OCI-LY1 (cell line): ENCODE results near the gene AJAP1.

Experiments
- EZH2 ChIP-seq: fragments of 200-600 bp; sonication (generic), shearing (Covaris generic); IDR thresholded peaks from 2 replicates; pipeline ENCODE4 v1.8.0; 2017; ENCODE audit warnings: borderline replicate concordance, mixed run types, mild to moderate bottlenecking, antibody characterized with exemption, low read length, moderate library complexity, mixed read lengths
- TF ChIP-seq, protein P1 (sequence below): fragments of 200-600 bp; sonication (generic), shearing (Covaris generic); IDR thresholded peaks from 2 replicates; pipeline ENCODE4 v1.5.1; 2017; ENCODE audit warnings: mild to moderate bottlenecking, antibody characterized with exemption, low read length, moderate library complexity, mixed read lengths

DNA sequence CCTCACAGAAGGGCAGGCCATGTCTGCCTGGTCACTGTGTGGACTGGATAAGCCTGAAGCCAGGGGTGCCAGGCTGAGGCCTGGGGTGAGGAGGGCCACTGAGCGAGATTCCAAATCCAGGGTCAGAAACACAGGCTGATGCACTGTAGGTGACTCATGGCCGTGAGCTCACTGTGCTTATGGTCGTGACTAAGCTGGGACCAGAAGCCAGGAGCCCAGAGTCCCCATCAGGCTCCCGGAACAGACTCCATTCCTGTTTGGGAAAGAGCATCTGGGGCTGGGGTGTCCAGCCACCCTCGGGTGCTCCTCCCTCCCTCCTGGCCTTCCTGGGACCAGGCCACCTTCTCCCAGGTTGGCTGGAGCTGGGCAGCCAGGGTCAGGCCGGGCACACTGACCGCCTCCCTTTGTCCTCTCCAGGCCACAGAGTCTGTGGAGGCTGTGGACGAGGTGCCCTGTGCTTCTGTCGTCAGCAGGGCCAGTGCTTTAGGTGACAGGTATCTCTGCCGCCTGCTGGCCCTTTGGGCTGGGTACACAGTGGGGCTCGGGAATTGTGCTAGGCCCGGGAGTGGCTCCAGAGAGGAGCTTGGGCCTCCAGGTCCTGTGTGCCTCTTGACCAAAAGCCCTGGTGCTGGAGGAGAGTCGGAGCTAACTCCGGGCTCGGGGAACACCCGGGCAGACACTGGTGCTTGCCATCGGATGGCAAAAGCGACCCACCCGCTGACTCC lies 36.7 kb downstream of the AJAP1 start:
- TF ChIP-seq, protein P1, sequence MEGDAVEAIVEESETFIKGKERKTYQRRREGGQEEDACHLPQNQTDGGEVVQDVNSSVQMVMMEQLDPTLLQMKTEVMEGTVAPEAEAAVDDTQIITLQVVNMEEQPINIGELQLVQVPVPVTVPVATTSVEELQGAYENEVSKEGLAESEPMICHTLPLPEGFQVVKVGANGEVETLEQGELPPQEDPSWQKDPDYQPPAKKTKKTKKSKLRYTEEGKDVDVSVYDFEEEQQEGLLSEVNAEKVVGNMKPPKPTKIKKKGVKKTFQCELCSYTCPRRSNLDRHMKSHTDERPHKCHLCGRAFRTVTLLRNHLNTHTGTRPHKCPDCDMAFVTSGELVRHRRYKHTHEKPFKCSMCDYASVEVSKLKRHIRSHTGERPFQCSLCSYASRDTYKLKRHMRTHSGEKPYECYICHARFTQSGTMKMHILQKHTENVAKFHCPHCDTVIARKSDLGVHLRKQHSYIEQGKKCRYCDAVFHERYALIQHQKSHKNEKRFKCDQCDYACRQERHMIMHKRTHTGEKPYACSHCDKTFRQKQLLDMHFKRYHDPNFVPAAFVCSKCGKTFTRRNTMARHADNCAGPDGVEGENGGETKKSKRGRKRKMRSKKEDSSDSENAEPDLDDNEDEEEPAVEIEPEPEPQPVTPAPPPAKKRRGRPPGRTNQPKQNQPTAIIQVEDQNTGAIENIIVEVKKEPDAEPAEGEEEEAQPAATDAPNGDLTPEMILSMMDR = no peak
- no peak for TF ChIP-seq EZH2
